Hepatocyte (in vitro differentiated cells): ENCODE data around the gene VPS26C. TPM values are rescaled to one million over a fixed set of nuclear protein-coding genes. Genes with fewer than 3 reads are reported as not detected.

ENCODE experiments used
- DNase-seq: peaks from one replicate; pipeline ENCODE4 v3.0.0-alpha.2; 2016; ENCODE audit warnings: low spot score
- H2AFZ ChIP-seq: fragments of 200-600 bp; sonication (generic); 2 replicates; pipeline ENCODE4 v1.6.0; 2016; ENCODE audit warnings: antibody characterized with exemption, mild to moderate bottlenecking
- H3K27ac ChIP-seq: fragments of 200-600 bp; sonication (generic); 2 replicates; pipeline ENCODE4 v1.5.1; 2016; ENCODE audit warnings: mild to moderate bottlenecking
- H3K27me3 ChIP-seq: fragments of 200-600 bp; sonication (generic); 2 replicates; pipeline ENCODE4 v1.6.1; 2016
- H3K36me3 ChIP-seq: fragments of 200-600 bp; sonication (generic); replicated peaks from 2 replicates; pipeline ENCODE4 v1.5.1; 2016; ENCODE audit warnings: low read depth; ENCODE audit not compliant: insufficient read depth
- H3K4me1 ChIP-seq: fragments of 200-600 bp; sonication (generic); 2 replicates; pipeline ENCODE4 v1.5.1; 2016; ENCODE audit warnings: mild to moderate bottlenecking, moderate library complexity; ENCODE audit not compliant: insufficient read depth
- H3K4me2 ChIP-seq: fragments of 200-600 bp; sonication (generic); 2 replicates; pipeline ENCODE4 v1.6.0; 2016
- H3K4me3 ChIP-seq: fragments of 200-600 bp; sonication (generic); 2 replicates; pipeline ENCODE4 v1.5.1; 2016; ENCODE audit warnings: mild to moderate bottlenecking
- H3K79me2 ChIP-seq: fragments of 200-600 bp; sonication (generic); 2 replicates; pipeline ENCODE4 v1.6.0; 2017; ENCODE audit warnings: mild to moderate bottlenecking
- H3K9me2 ChIP-seq: fragments of 200-600 bp; sonication (generic); replicated peaks from 2 replicates; pipeline ENCODE4 v1.6.0; 2017; ENCODE audit warnings: mild to moderate bottlenecking; ENCODE audit not compliant: insufficient read depth
- H3K9me3 ChIP-seq: fragments of 200-600 bp; sonication (generic); 2 replicates; pipeline ENCODE4 v1.5.1; 2016; ENCODE audit warnings: low read depth, mild to moderate bottlenecking
- H4K20me1 ChIP-seq: fragments of 200-600 bp; sonication (generic); 2 replicates; pipeline ENCODE4 v1.6.0; 2016; ENCODE audit warnings: mild to moderate bottlenecking; ENCODE audit not compliant: insufficient read depth, poor library complexity, severe bottlenecking
- EZH2 ChIP-seq: fragments of 200-600 bp; sonication (generic); IDR thresholded peaks from 2 replicates; pipeline ENCODE4 v1.6.1; 2016; ENCODE audit warnings: antibody characterized with exemption, mild to moderate bottlenecking, borderline replicate concordance
- EZH2phosphoT487 ChIP-seq: fragments of 200-600 bp; sonication (generic); IDR thresholded peaks from one replicate; pipeline ENCODE4 v1.6.1; 2018; ENCODE audit warnings: antibody characterized with exemption, mild to moderate bottlenecking, low read depth, moderate library complexity; ENCODE audit not compliant: unreplicated experiment, severe bottlenecking
- WGBS: methylation state at CpG from one replicate; pipeline ENCODE4 v1.1.6; 2016; ENCODE audit warnings: low lambda C conversion rate; ENCODE audit errors: missing lambda C conversion rate; 5-methylcytosine and 5-hydroxymethylcytosine counted together
- polyA plus RNA-seq: library from polyadenylated mRNA; unstranded; fragments of >200 nt; fragmentation: Nextera tagmentation; extraction: Ambion mirVana; gene quantifications from 2 replicates; pipeline ENCODE4 v1.2.1, GENCODE V29; 2016
- total RNA-seq: library from RNA; depleted of rRNA; stranded (reverse); fragments of >200 nt; gene quantifications from 2 replicates; pipeline ENCODE4 v1.2.3, GENCODE V29; 2014
- TF ChIP-seq, protein P1 (sequence below): fragments of 200-600 bp; sonication (generic); IDR thresholded peaks from 2 replicates; pipeline ENCODE4 v1.5.1; 2016; ENCODE audit warnings: antibody characterized with exemption, mild to moderate bottlenecking; ENCODE audit not compliant: poor library complexity

VPS26C gene
- total and polyA plus RNA-seq, 2 experiments from 2014 or later = 43.7 to 74.5 TPM

- H3K27me3 ChIP-seq = no peaks in the 10 kb centered on the region
- no peak overlapping the region for H3K4me2 ChIP-seq
- no peaks in the 10 kb centered on the region for H3K79me2 ChIP-seq
- no peaks in the 10 kb centered on the region for H3K9me3 ChIP-seq
- H3K4me1 ChIP-seq = no peaks in the 10 kb centered on the region
- H3K9me2 ChIP-seq = no peaks in the 10 kb centered on the region
- no peak overlapping the region for H3K27ac ChIP-seq
- no peaks in the 10 kb centered on the region for H3K36me3 ChIP-seq
- WGBS = 90% methylated on average over 15 of the region's 15 CpGs
- no peak for DNase-seq
- no peak overlapping the region for H2AFZ ChIP-seq
- TF ChIP-seq EZH2 = no peak
- H3K4me3 ChIP-seq = no peak overlapping the region
- H4K20me1 ChIP-seq = no peaks in the 10 kb centered on the region
These were observed 58.9 kb downstream of the VPS26C start for GRCh38 chr21:37208056-37208721.

DNA sequence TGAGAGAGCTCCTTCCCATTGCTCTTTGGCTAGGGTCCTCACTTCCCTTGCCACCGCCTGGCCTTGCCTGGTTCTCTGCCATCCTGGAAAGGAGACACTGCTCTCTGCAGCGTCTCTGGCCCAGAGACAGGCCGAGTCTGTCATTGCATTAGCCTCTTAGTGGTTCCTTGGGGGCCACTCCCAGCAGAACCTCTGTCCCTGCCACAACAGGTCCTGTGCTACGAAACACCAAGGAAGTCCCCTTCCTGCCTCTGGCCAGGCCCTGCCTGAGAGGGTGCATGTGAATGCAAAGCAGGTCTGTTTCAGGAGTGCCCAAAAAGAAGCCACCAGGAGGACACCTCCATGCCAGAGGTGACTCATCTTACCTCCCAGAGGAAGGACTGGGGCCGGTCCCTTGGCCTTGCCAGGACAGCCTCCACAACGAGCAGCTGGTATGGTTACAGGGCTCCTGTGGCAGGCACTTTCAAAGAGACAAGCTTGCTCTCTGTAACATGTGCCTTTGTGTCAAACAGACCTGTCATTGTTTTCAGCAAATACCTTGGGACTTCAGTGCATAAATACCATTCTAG lies 59.6 kb downstream of the VPS26C start:
- Histone ChIP-seq H3K4me2 (no peak overlapping the region), H3K4me1 (no peaks in the 10 kb centered on the region), H3K27ac (no peak overlapping the region), H3K4me3 (no peak overlapping the region), H3K79me2 (no peaks in the 10 kb centered on the region), H3K9me2 (no peaks in the 10 kb centered on the region), H4K20me1 (no peaks in the 10 kb centered on the region), H3K9me3 (no peaks in the 10 kb centered on the region), H2AFZ (no peak overlapping the region), H3K27me3 (no peaks in the 10 kb centered on the region), H3K36me3 (no peaks in the 10 kb centered on the region)
- WGBS = 79% methylated on average over 6 of the region's 6 CpGs
- no peak for TF ChIP-seq EZH2
- no peak for TF ChIP-seq EZH2phosphoT487
- TF ChIP-seq, protein P1, sequence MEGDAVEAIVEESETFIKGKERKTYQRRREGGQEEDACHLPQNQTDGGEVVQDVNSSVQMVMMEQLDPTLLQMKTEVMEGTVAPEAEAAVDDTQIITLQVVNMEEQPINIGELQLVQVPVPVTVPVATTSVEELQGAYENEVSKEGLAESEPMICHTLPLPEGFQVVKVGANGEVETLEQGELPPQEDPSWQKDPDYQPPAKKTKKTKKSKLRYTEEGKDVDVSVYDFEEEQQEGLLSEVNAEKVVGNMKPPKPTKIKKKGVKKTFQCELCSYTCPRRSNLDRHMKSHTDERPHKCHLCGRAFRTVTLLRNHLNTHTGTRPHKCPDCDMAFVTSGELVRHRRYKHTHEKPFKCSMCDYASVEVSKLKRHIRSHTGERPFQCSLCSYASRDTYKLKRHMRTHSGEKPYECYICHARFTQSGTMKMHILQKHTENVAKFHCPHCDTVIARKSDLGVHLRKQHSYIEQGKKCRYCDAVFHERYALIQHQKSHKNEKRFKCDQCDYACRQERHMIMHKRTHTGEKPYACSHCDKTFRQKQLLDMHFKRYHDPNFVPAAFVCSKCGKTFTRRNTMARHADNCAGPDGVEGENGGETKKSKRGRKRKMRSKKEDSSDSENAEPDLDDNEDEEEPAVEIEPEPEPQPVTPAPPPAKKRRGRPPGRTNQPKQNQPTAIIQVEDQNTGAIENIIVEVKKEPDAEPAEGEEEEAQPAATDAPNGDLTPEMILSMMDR = no peak
- DNase-seq = no peak

DNA sequence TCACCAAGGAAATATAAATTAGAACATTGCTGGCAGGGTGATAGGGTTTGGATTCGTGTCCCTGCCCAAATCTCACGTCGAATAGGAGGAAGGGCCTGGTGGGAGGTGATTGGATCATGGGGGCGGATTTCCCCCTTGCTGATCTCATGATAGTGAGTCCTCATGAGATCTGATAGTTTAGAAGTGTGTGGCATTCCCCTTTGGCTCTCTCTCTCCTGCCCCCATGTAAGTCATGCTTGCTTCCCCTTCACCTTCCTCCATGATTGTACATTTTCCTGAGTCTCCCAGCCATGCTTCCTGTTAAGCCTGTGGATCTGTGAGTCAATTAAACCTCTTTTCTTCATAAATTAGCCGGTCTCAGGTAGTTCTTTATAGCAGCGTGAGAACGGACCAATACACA lies 60.6 kb downstream of the VPS26C start:
- Histone ChIP-seq H3K27ac (no peak overlapping the region), H3K4me1 (no peaks in the 10 kb centered on the region), H3K9me2 (no peaks in the 10 kb centered on the region), H3K4me2 (no peak overlapping the region), H3K4me3 (no peak overlapping the region), H3K36me3 (no peaks in the 10 kb centered on the region), H3K79me2 (no peaks in the 10 kb centered on the region), H3K27me3 (no peaks in the 10 kb centered on the region), H3K9me3 (no peaks in the 10 kb centered on the region), H4K20me1 (no peaks in the 10 kb centered on the region), H2AFZ (no peak overlapping the region)
- TF ChIP-seq, protein P1 = no peak
- TF ChIP-seq EZH2 = no peak
- no peak for TF ChIP-seq EZH2phosphoT487
- no peak for DNase-seq
- 96% methylated on average over 7 of the region's 7 CpGs for WGBS

DNA sequence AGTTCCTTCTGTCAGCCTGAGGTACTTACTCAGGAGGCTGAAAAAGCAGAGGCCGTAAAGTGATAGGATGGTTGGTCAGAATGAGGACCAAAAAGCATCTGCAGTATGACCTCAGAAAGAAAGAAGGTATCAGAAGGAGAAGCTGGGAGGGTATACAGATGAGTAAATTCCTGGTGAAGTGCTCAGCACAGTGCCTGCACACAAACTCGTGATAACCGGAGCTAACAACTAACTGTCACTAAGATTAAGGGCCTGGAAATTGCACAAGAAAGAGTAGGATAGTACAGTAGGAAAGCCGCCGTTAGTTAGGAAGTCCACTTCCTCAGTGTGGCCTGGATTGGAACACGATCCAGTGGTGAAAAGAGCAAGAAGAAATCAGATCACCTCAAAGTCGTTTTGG lies 62.6 kb downstream of the VPS26C start:
- H2AFZ ChIP-seq = no peak overlapping the region
- no peaks in the 10 kb centered on the region for H3K9me3 ChIP-seq
- no peaks in the 10 kb centered on the region for H3K79me2 ChIP-seq
- TF ChIP-seq, protein P1 = no peak
- H3K4me1 ChIP-seq = no peaks in the 10 kb centered on the region
- 78% methylated on average over 7 of the region's 7 CpGs for WGBS
- H4K20me1 ChIP-seq = no peaks in the 10 kb centered on the region
- no peak overlapping the region for H3K4me2 ChIP-seq
- H3K27me3 ChIP-seq = no peaks in the 10 kb centered on the region
- no peak overlapping the region for H3K27ac ChIP-seq
- H3K9me2 ChIP-seq = no peaks in the 10 kb centered on the region
- DNase-seq = no peak
- no peaks in the 10 kb centered on the region for H3K36me3 ChIP-seq
- H3K4me3 ChIP-seq = no peak overlapping the region
